Epithelial cell of esophagus (primary cell): ENCODE measurements around the gene CAP2.
"Not testable (repeated sequence)": the region's sequence is repeated elsewhere in the genome, so short reads cannot be mapped to it uniquely, and the experiment has no call there.

Experiments
- DNase-seq: peaks from one replicate; pipeline ENCODE4 v3.0.0; 2010; ENCODE audit warnings: low read depth
- H3K4me3 ChIP-seq: 2 replicates; pipeline ENCODE4 v1.5.1; 2011; ENCODE audit warnings: mild to moderate bottlenecking, low read length, control low read depth
- CTCF ChIP-seq: IDR thresholded peaks from 2 replicates; pipeline ENCODE4 v1.5.1; 2011; ENCODE audit warnings: low read depth, mild to moderate bottlenecking, low read length, control low read depth, inconsistent platforms; ENCODE audit not compliant: insufficient read depth; ENCODE audit errors: missing control alignments

Gene CAP2

GRCh38 chr6:17423026-17423425 lies 29.6 kb downstream of the CAP2 start:
- no peak for TF ChIP-seq CTCF
- no peak overlapping the region for H3K4me3 ChIP-seq
- no peak for DNase-seq

- DNase-seq: no peak
- H3K4me3 ChIP-seq: no peak overlapping the region
- no peak for TF ChIP-seq CTCF
These were observed 33.7 kb downstream of the CAP2 start for GRCh38 chr6:17427062-17427461.

GRCh38 chr6:17427617-17428016 lies 34.2 kb downstream of the CAP2 start:
- DNase-seq: no peak
- TF ChIP-seq CTCF: no peak
- H3K4me3 ChIP-seq: no peak overlapping the region

- H3K4me3 ChIP-seq, DNase-seq: not testable (repeated sequence)
These were observed 35.3 kb downstream of the CAP2 start for GRCh38 chr6:17428595-17429120.

GRCh38 chr6:17429383-17430061 lies 36.1 kb downstream of the CAP2 start:
- H3K4me3 ChIP-seq: no peak overlapping the region
- DNase-seq: no peak
- TF ChIP-seq CTCF: no peak

GRCh38 chr6:17431581-17431980 lies 38.2 kb downstream of the CAP2 start:
- DNase-seq: peak; percentile 66
- no peak for TF ChIP-seq CTCF
- H3K4me3 ChIP-seq: no peak overlapping the region

GRCh38 chr6:17432356-17432755 lies 39.0 kb downstream of the CAP2 start:
- TF ChIP-seq CTCF: no peak
- no peak for DNase-seq

More at GRCh38 chr6:17432356-17432755, 39.0 kb downstream of the CAP2 start:
- H3K4me3 ChIP-seq: no peak overlapping the region
